Astrocyte of the cerebellum (primary cell): Measurements from ENCODE around the gene GNAS-AS1.

Experiments used
- DNase-seq: peaks from one replicate; pipeline ENCODE4 v3.0.0-alpha.2; 2011; ENCODE audit warnings: low read depth
- H3K4me3 ChIP-seq: 2 replicates; pipeline ENCODE4 v1.5.1; 2011; ENCODE audit warnings: mild to moderate bottlenecking, low read depth, low read length, moderate library complexity
- in situ Hi-C: cut with HindIII; loops from 2 replicates; pipeline ENCODE4 v1.10.0; 2017; ENCODE audit warnings: low sequenced_read_pairs
- TF ChIP-seq, protein P1 (sequence below): IDR thresholded peaks from 2 replicates; pipeline ENCODE4 v1.5.1; 2012; ENCODE audit warnings: low read length, low read depth, moderate library complexity, mild to moderate bottlenecking; ENCODE audit errors: missing control alignments

GNAS-AS1 gene

DNA sequence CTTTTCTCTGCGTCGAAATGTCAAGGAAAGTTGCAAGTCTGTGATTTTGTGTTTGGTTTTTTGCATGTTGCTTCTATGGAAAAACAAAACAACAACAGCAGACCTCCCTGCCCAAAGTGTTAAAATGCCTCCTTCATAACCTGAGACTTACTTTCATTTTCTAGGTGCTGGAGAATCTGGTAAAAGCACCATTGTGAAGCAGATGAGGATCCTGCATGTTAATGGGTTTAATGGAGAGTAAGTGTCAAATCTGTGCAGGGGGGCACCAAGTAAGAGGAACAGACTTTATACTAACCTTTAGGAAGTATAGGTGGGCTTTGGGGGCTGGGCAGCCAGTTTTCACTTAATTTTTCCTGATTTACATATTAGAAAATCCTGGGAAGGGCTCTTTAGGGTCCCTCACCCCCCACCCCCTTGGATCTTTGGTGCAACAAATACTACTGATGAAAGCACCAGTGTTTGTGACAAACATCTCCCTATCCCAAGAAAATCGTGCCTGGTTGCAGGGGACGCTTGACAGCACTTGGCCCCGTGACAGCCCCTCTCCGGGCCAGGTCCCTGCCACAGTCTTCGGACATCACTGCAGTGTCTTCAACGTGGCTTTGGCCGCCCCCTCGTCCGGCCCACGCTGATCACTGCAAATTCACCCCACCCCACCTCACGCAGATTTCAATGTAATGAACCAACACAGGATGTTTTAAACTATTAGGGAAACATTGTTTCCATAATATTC lies 44.9 kb upstream of the GNAS-AS1 start:
- in situ Hi-C loops, result no loop called here
- TF ChIP-seq, protein P1, sequence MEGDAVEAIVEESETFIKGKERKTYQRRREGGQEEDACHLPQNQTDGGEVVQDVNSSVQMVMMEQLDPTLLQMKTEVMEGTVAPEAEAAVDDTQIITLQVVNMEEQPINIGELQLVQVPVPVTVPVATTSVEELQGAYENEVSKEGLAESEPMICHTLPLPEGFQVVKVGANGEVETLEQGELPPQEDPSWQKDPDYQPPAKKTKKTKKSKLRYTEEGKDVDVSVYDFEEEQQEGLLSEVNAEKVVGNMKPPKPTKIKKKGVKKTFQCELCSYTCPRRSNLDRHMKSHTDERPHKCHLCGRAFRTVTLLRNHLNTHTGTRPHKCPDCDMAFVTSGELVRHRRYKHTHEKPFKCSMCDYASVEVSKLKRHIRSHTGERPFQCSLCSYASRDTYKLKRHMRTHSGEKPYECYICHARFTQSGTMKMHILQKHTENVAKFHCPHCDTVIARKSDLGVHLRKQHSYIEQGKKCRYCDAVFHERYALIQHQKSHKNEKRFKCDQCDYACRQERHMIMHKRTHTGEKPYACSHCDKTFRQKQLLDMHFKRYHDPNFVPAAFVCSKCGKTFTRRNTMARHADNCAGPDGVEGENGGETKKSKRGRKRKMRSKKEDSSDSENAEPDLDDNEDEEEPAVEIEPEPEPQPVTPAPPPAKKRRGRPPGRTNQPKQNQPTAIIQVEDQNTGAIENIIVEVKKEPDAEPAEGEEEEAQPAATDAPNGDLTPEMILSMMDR, result no peak
- H3K4me3 ChIP-seq, result peak overlapping the region; percentile 13
- no peak for DNase-seq

- peak overlapping the region; percentile 13 for H3K4me3 ChIP-seq
- in situ Hi-C loops, result no loop called here
- TF ChIP-seq, protein P1, result no peak
- no peak for DNase-seq
Measured at GRCh38 chr20:58894652-58895447, 44.1 kb upstream of the GNAS-AS1 start.

- in situ Hi-C loops, result no loop called here
- TF ChIP-seq, protein P1, result no peak
- no peak for DNase-seq
- H3K4me3 ChIP-seq, result peak overlapping the region; percentile 88
Measured at GRCh38 chr20:58893355-58894120, 42.8 kb upstream of the GNAS-AS1 start.

DNA sequence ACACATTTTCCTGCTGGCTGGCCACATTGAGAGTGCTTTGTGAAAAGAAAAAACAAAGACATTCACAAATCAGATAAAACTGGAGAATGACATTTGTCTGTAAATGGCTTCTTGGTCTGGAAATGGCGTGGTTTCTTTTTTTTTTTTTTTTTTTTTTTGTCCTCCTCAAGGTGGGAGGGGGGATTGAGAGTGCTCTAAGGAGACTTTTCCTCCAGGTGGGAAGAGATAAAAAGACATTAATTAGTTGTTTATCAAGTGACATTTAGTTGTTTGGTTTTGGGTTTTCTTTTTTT lies 42.2 kb upstream of the GNAS-AS1 start:
- TF ChIP-seq, protein P1, result no peak
- in situ Hi-C loops, result no loop called here
- DNase-seq, result no peak
- peak overlapping the region; percentile 88 for H3K4me3 ChIP-seq

DNA sequence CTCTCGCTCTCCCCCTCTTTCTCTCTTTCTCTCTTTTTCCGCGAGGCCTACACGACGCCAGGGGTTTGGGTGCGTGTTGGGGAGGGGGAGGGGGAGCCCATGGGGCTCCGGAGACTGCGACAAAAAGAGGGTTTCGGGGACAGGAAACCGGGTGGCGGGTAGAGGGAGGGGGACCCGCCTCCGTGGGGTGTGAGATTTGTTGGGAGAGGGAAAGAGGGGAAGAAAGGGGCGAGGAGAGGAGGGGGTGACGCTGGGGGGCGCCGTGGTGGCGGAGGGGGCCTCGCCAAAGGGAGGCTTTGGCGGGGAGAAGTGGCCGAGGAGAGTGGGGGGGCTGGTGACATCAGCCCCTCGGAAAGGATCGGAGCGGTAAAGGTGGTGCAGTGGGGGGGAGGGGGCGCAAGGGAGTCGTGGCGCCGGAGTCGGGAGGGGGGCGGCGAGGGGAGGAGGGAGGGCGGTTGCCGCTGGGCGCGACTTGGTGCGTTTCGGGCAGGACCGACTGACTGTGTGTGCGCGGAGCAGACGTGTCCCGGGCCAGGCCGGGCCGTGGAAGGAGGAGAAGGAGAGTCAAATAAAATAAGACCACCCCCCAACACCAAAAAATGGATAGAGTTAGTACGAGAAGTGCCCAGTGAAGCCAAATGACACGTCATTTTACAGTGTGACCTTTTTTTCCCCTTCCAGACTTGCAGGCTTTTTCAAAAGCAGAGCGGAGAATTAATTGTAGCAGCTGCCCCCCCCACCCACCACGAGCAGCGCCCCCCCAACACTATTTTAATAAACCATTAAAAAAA lies 41.6 kb upstream of the GNAS-AS1 start:
- H3K4me3 ChIP-seq, result peak overlapping the region; percentile 88
- no peak for DNase-seq
- TF ChIP-seq, protein P1, result no peak
- in situ Hi-C loops, result no loop called here

- H3K4me3 ChIP-seq, result peak overlapping the region; percentile 88
- DNase-seq, result no peak
- in situ Hi-C loops, result no loop called here
- TF ChIP-seq, protein P1, result no peak
Measured at GRCh38 chr20:58891718-58892140, 41.0 kb upstream of the GNAS-AS1 start.
